GM20431 (cell line): ENCODE data around the gene GIPC2.

Source experiments
- in situ Hi-C: fragments of 300-500 bp; cut with MseI, MboI; formaldehyde crosslinking; loops from one replicate; pipeline ENCODE4 v1.15.0; 2020; ENCODE audit warnings: low sequenced_read_pairs; ENCODE audit not compliant: unreplicated experiment

The GIPC2 gene

GRCh38 chr1:78178816-78179215 is 133.1 kb downstream of the GIPC2 start:
- in situ Hi-C loops: no loop called here

GRCh38 chr1:78184460-78185072 is 138.8 kb downstream of the GIPC2 start:
- in situ Hi-C loops: no loop called here
